ENCODE data around the gene ABLIM1.

DNA sequence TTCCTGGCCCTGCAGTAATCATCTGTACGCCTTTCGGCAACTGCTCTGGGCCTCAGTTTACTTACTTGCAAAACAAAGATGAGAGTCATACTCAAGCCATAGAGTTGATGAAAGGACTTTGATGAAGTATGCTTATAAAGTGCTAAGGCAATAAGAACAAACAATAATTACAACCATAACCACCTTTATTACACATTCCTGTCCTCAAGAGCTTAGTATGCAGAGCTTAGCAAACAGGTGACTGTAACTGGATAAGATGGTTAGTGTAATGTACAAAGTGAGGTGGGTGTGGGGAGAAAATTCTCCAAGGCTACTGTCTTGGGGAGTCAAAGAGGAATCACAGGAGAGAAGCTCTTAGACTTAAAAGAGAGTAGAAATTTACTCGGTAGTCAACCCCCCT is 136.8 kb downstream of the ABLIM1 start:
- TF ChIP-seq, protein P1, sequence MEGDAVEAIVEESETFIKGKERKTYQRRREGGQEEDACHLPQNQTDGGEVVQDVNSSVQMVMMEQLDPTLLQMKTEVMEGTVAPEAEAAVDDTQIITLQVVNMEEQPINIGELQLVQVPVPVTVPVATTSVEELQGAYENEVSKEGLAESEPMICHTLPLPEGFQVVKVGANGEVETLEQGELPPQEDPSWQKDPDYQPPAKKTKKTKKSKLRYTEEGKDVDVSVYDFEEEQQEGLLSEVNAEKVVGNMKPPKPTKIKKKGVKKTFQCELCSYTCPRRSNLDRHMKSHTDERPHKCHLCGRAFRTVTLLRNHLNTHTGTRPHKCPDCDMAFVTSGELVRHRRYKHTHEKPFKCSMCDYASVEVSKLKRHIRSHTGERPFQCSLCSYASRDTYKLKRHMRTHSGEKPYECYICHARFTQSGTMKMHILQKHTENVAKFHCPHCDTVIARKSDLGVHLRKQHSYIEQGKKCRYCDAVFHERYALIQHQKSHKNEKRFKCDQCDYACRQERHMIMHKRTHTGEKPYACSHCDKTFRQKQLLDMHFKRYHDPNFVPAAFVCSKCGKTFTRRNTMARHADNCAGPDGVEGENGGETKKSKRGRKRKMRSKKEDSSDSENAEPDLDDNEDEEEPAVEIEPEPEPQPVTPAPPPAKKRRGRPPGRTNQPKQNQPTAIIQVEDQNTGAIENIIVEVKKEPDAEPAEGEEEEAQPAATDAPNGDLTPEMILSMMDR (IDR thresholded peaks at IDR 0.05), result no peak
- no peak for TF ChIP-seq POLR2A (IDR thresholded peaks at IDR 0.05)

Data from suprapubic skin (tissue), 3 donors.